DOHH2 (cell line): ENCODE results near the gene TSC1.

Experiments
- H3F3A ChIP-seq: fragments of 200-600 bp; sonication (generic), shearing (Covaris generic); 2 replicates; pipeline ENCODE4 v1.6.0; 2016; ENCODE audit warnings: antibody characterized with exemption, mild to moderate bottlenecking; ENCODE audit not compliant: control insufficient read depth, insufficient read depth
- H3K27ac ChIP-seq: fragments of 200-600 bp; sonication (generic); 2 replicates; pipeline ENCODE4 v1.5.1; 2014; ENCODE audit warnings: low read depth, mild to moderate bottlenecking, low read length, moderate library complexity
- H3K27me3 ChIP-seq: fragments of 200-600 bp; sonication (generic); 2 replicates; pipeline ENCODE4 v1.6.1; 2014; ENCODE audit warnings: mild to moderate bottlenecking, low read length, mixed read lengths; ENCODE audit not compliant: control insufficient read depth
- H3K36me3 ChIP-seq: fragments of 200-600 bp; sonication (generic); 2 replicates; pipeline ENCODE4 v1.6.1; 2014; ENCODE audit warnings: mild to moderate bottlenecking, low read length, moderate library complexity, mixed read lengths; ENCODE audit not compliant: control insufficient read depth
- H3K4me1 ChIP-seq: fragments of 200-600 bp; sonication (generic); 2 replicates; pipeline ENCODE4 v1.6.1; 2014; ENCODE audit warnings: mild to moderate bottlenecking, low read length, mixed read lengths; ENCODE audit not compliant: control insufficient read depth
- H3K4me2 ChIP-seq: fragments of 200-600 bp; sonication (generic); 2 replicates; pipeline ENCODE4 v1.6.0; 2014; ENCODE audit warnings: mild to moderate bottlenecking, low read length, moderate library complexity
- H3K4me3 ChIP-seq: fragments of 200-600 bp; sonication (generic); 2 replicates; pipeline ENCODE4 v1.5.1; 2014; ENCODE audit warnings: mild to moderate bottlenecking, low read length, mixed read lengths
- H3K79me2 ChIP-seq: fragments of 200-600 bp; sonication (generic); 2 replicates; pipeline ENCODE4 v1.6.1; 2014; ENCODE audit warnings: mild to moderate bottlenecking, low read length, mixed read lengths; ENCODE audit not compliant: control insufficient read depth
- H3K9me2 ChIP-seq: fragments of 200-600 bp; sonication (generic); replicated peaks from 2 replicates; pipeline ENCODE4 v1.6.1; 2014; ENCODE audit warnings: mild to moderate bottlenecking, low read length, mixed read lengths; ENCODE audit not compliant: control insufficient read depth
- H3K9me3 ChIP-seq: fragments of 200-600 bp; sonication (generic); 2 replicates; pipeline ENCODE4 v1.6.1; 2014; ENCODE audit warnings: antibody characterized with exemption, low read length, mixed read lengths; ENCODE audit not compliant: control insufficient read depth, insufficient read depth
- H4K20me1 ChIP-seq: fragments of 200-600 bp; sonication (generic); 2 replicates; pipeline ENCODE4 v1.6.0; 2014; ENCODE audit warnings: low read depth, mild to moderate bottlenecking, antibody characterized with exemption, low read length, moderate library complexity; ENCODE audit not compliant: control insufficient read depth, insufficient read depth
- CTCF ChIP-seq: fragments of 200-600 bp; sonication (generic); IDR thresholded peaks from one replicate; pipeline ENCODE4 v1.5.1; 2014; ENCODE audit warnings: antibody characterized with exemption, mild to moderate bottlenecking, low read depth, low read length; ENCODE audit not compliant: poor library complexity, severe bottlenecking
- EZH2phosphoT487 ChIP-seq: fragments of 200-600 bp; sonication (generic); IDR thresholded peaks from 2 replicates; pipeline ENCODE4 v1.6.1; 2017; ENCODE audit warnings: borderline replicate concordance, mild to moderate bottlenecking, antibody characterized with exemption, low read length, moderate library complexity, mixed read lengths

TSC1 gene

GRCh38 chr9:132961002-132961401 is 16.6 kb upstream of the TSC1 start:
- Histone ChIP-seq H3K27ac (no peak overlapping the region), H3K79me2 (no peaks in the 10 kb centered on the region), H3F3A (no peaks in the 10 kb centered on the region), H3K4me1 (no peaks in the 10 kb centered on the region), H3K4me3 (no peak overlapping the region), H3K9me3 (no peaks in the 10 kb centered on the region), H3K9me2 (no peaks in the 10 kb centered on the region), H4K20me1 (no peaks in the 10 kb centered on the region), H3K4me2 (no peak overlapping the region), H3K36me3 (no peaks in the 10 kb centered on the region), H3K27me3 (no peaks in the 10 kb centered on the region)
- TF ChIP-seq EZH2phosphoT487 (no peak), CTCF (no peak)

- H3K4me1 ChIP-seq: no peaks in the 10 kb centered on the region
- no peaks in the 10 kb centered on the region for H3F3A ChIP-seq
- H3K36me3 ChIP-seq: no peaks in the 10 kb centered on the region
- no peak overlapping the region for H3K4me3 ChIP-seq
- H3K9me3 ChIP-seq: peaks cover 11% of the 10 kb centered on the region
- no peaks in the 10 kb centered on the region for H3K9me2 ChIP-seq
- no peak overlapping the region for H3K27ac ChIP-seq
- TF ChIP-seq CTCF: no peak
- no peak for TF ChIP-seq EZH2phosphoT487
- H4K20me1 ChIP-seq: no peaks in the 10 kb centered on the region
- H3K79me2 ChIP-seq: no peaks in the 10 kb centered on the region
- no peak overlapping the region for H3K4me2 ChIP-seq
- no peaks in the 10 kb centered on the region for H3K27me3 ChIP-seq
Observed at GRCh38 chr9:132957805-132958204, 13.4 kb upstream of the TSC1 start.

GRCh38 chr9:132955768-132956167 is 11.4 kb upstream of the TSC1 start:
- Histone ChIP-seq H3K27me3 (no peaks in the 10 kb centered on the region), H3K36me3 (no peaks in the 10 kb centered on the region), H3K27ac (no peak overlapping the region), H3K4me1 (no peaks in the 10 kb centered on the region), H3K79me2 (no peaks in the 10 kb centered on the region), H4K20me1 (no peaks in the 10 kb centered on the region), H3K4me2 (no peak overlapping the region), H3F3A (no peaks in the 10 kb centered on the region), H3K4me3 (no peak overlapping the region), H3K9me3 (peaks cover 11% of the 10 kb centered on the region), H3K9me2 (no peaks in the 10 kb centered on the region)
- TF ChIP-seq EZH2phosphoT487: no peak
- TF ChIP-seq CTCF: no peak

GRCh38 chr9:132955123-132955522 is 10.7 kb upstream of the TSC1 start:
- no peaks in the 10 kb centered on the region for H3K27me3 ChIP-seq
- H4K20me1 ChIP-seq: no peaks in the 10 kb centered on the region
- H3K36me3 ChIP-seq: no peaks in the 10 kb centered on the region
- H3F3A ChIP-seq: no peaks in the 10 kb centered on the region
- H3K4me1 ChIP-seq: no peaks in the 10 kb centered on the region
- no peak overlapping the region for H3K27ac ChIP-seq
- H3K9me3 ChIP-seq: peaks cover 11% of the 10 kb centered on the region
- no peak overlapping the region for H3K4me2 ChIP-seq
- TF ChIP-seq CTCF (no peak), EZH2phosphoT487 (no peak)
- H3K4me3 ChIP-seq: no peak overlapping the region
- no peaks in the 10 kb centered on the region for H3K79me2 ChIP-seq
- H3K9me2 ChIP-seq: no peaks in the 10 kb centered on the region
